Keratinocyte (primary cell): Measurements from ENCODE around the gene PGC. TPM values are rescaled to one million over a fixed set of nuclear protein-coding genes. Genes with fewer than 3 reads are reported as not detected.

Source experiments
- DNase-seq: peaks from one replicate; pipeline ENCODE4 v3.0.0-alpha.2; 2011; ENCODE audit warnings: low read depth, missing footprints, low spot score
- FAIRE-seq: peaks from 2 replicates; lab custom pipeline; 2011; peaks lifted over from hg19 to GRCh38; lab: Jason Lieb, UNC
- H2AFZ ChIP-seq: 2 replicates; pipeline ENCODE4 v1.6.0; 2012; ENCODE audit warnings: low read length, control low read depth, inconsistent platforms; ENCODE audit not compliant: control insufficient read depth
- H3K27ac ChIP-seq: 2 replicates; pipeline ENCODE4 v1.5.1; 2011; ENCODE audit warnings: low read length; ENCODE audit not compliant: control insufficient read depth, insufficient read depth
- H3K27me3 ChIP-seq: 3 replicates; pipeline ENCODE4 v1.6.0; 2011; ENCODE audit warnings: low read length; ENCODE audit not compliant: control insufficient read depth, insufficient read depth; ENCODE audit errors: extremely low read depth
- H3K36me3 ChIP-seq, 2 experiments: 2 replicates in 1 of 2; 3 replicates in 1 of 2; pipeline ENCODE4 v1.5.1; 2011; ENCODE audit warnings: low read length in 2 of 2, mild to moderate bottlenecking in 1 of 2; ENCODE audit not compliant: control insufficient read depth in 2 of 2, insufficient read depth in 2 of 2; ENCODE audit errors: extremely low read depth in 1 of 2
- H3K4me1 ChIP-seq: 3 replicates; pipeline ENCODE4 v1.5.1; 2011; ENCODE audit warnings: low read length; ENCODE audit not compliant: control insufficient read depth, insufficient read depth; ENCODE audit errors: extremely low read depth
- H3K4me2 ChIP-seq: 3 replicates; pipeline ENCODE4 v1.6.0; 2011; ENCODE audit warnings: low read depth, low read length; ENCODE audit not compliant: control insufficient read depth, insufficient read depth; ENCODE audit errors: extremely low read depth
- H3K4me3 ChIP-seq, 3 experiments: fragments of 200-600 bp in 1 of 3; sonication (generic) in 1 of 3; 2 replicates in 2 of 3; 3 replicates in 1 of 3; pipeline ENCODE4 v1.5.1; 2011 to 2016; ENCODE audit warnings: low read length in 3 of 3, mild to moderate bottlenecking in 3 of 3, control low read depth in 2 of 3, inconsistent platforms in 1 of 3, low read depth in 1 of 3, mixed read lengths in 1 of 3, mixed run types in 1 of 3, moderate library complexity in 1 of 3; ENCODE audit not compliant: control insufficient read depth in 2 of 3, insufficient read depth in 2 of 3; ENCODE audit errors: extremely low read depth in 1 of 3
- H3K79me2 ChIP-seq: 2 replicates; pipeline ENCODE4 v1.6.0; 2012; ENCODE audit warnings: low read length; ENCODE audit not compliant: control insufficient read depth, insufficient read depth
- H3K9ac ChIP-seq: 3 replicates; pipeline ENCODE4 v1.6.0; 2011; ENCODE audit warnings: low read length; ENCODE audit not compliant: control insufficient read depth, insufficient read depth; ENCODE audit errors: extremely low read depth
- H3K9me1 ChIP-seq: 3 replicates; pipeline ENCODE4 v1.6.0; 2011; ENCODE audit warnings: low read length; ENCODE audit not compliant: control insufficient read depth, insufficient read depth; ENCODE audit errors: extremely low read depth
- H3K9me3 ChIP-seq: 2 replicates; pipeline ENCODE4 v1.5.1; 2012; ENCODE audit warnings: low read depth, low read length; ENCODE audit not compliant: control insufficient read depth
- H4K20me1 ChIP-seq: 3 replicates; pipeline ENCODE4 v1.6.0; 2011; ENCODE audit warnings: low read length; ENCODE audit not compliant: control insufficient read depth, insufficient read depth; ENCODE audit errors: extremely low read depth
- CTCF ChIP-seq, 3 experiments: IDR thresholded peaks in 1 of 3; conservative IDR thresholded peaks in 1 of 3; optimal IDR thresholded peaks in 1 of 3; 2 replicates in 2 of 3; 3 replicates in 1 of 3; pipeline versions ENCODE3 to v1.5.1; 2011; ENCODE audit warnings: low read length in 3 of 3, mild to moderate bottlenecking in 3 of 3, moderate library complexity in 2 of 3, control low read depth in 1 of 3, inconsistent platforms in 1 of 3; ENCODE audit not compliant: insufficient read depth in 2 of 3; ENCODE audit errors: extremely low read depth in 1 of 3
- EZH2 ChIP-seq: IDR thresholded peaks from one replicate; pipeline ENCODE4 v1.6.1; 2012; ENCODE audit warnings: inconsistent platforms, mild to moderate bottlenecking, low read length, moderate library complexity
- dilution Hi-C: fragments of 300-500 bp; cut with MboI; formaldehyde crosslinking; loops from one replicate; pipeline ENCODE4 v1.7.0; 2020; ENCODE audit warnings: low sequenced_read_pairs; ENCODE audit not compliant: extremely low pct_ligation_motif_present
- polyA plus RNA-seq, 5 experiments: library from polyadenylated mRNA; depleted of rRNA in 3 of 5; stranded (reverse) in 3 of 5; stranded (forward) in 1 of 5; unstranded in 1 of 5; fragments of >200 nt; gene quantifications; 1 replicate in 1 of 5; 2 replicates in 3 of 5; 3 replicates in 1 of 5; pipeline versions ENCODE4 v1.2.1 to v1.2.3, GENCODE V29; 2011 to 2012; ENCODE audit warnings: missing spikeins in 2 of 5, low read depth in 1 of 5, low replicate concordance in 1 of 5

PGC gene
- polyA plus RNA-seq, 1 donor (not counting 4 experiments of a cell fraction or from before 2014, with no cell fraction given): not detected

GRCh38 chr6:41741625-41742490 lies 5.3 kb downstream of the PGC start:
- Histone ChIP-seq H4K20me1 (no peaks in the 10 kb centered on the region), H3K9ac (no peak overlapping the region), H3K27me3 (no peaks in the 10 kb centered on the region), H3K4me3 (no peak overlapping the region), H2AFZ (no peak overlapping the region), H3K9me3 (no peaks in the 10 kb centered on the region), H3K9me1 (no peaks in the 10 kb centered on the region), H3K4me1 (peaks cover 7% of the 10 kb centered on the region), H3K36me3 (no peaks in the 10 kb centered on the region), H3K27ac (no peak overlapping the region), H3K4me2 (no peak overlapping the region), H3K79me2 (no peaks in the 10 kb centered on the region)
- TF ChIP-seq EZH2 (no peak), CTCF (optimal IDR thresholded peaks at IDR 0.05 in 1 of 3, IDR thresholded peaks at IDR 0.05 in 1 of 3, conservative IDR thresholded peaks at IDR 0.05 in 1 of 3; ENCODE audit: extremely low read depth in 1 of 3, insufficient read depth in 2 of 3, low read length in 3 of 3) (no peak)
- no peak for FAIRE-seq
- dilution Hi-C loops: no loop called here
- no peak for DNase-seq

GRCh38 chr6:41740366-41741162 lies 6.6 kb downstream of the PGC start:
- FAIRE-seq (no peak), DNase-seq (no peak)
- Histone ChIP-seq H2AFZ (no peak overlapping the region), H3K9me3 (no peaks in the 10 kb centered on the region), H3K27ac (no peak overlapping the region), H3K4me3 (no peak overlapping the region), H3K9ac (no peak overlapping the region), H3K4me2 (no peak overlapping the region), H4K20me1 (no peaks in the 10 kb centered on the region), H3K79me2 (no peaks in the 10 kb centered on the region), H3K27me3 (no peaks in the 10 kb centered on the region), H3K9me1 (no peaks in the 10 kb centered on the region), H3K4me1 (peaks cover 12% of the 10 kb centered on the region), H3K36me3 (no peaks in the 10 kb centered on the region)
- TF ChIP-seq EZH2 (no peak), CTCF (optimal IDR thresholded peaks at IDR 0.05 in 1 of 3, IDR thresholded peaks at IDR 0.05 in 1 of 3, conservative IDR thresholded peaks at IDR 0.05 in 1 of 3; ENCODE audit: extremely low read depth in 1 of 3, insufficient read depth in 2 of 3, low read length in 3 of 3) (no peak)
- dilution Hi-C loops: no loop called here
